Measurements from ENCODE around the gene HS3ST3B1.

HS3ST3B1 gene

DNA sequence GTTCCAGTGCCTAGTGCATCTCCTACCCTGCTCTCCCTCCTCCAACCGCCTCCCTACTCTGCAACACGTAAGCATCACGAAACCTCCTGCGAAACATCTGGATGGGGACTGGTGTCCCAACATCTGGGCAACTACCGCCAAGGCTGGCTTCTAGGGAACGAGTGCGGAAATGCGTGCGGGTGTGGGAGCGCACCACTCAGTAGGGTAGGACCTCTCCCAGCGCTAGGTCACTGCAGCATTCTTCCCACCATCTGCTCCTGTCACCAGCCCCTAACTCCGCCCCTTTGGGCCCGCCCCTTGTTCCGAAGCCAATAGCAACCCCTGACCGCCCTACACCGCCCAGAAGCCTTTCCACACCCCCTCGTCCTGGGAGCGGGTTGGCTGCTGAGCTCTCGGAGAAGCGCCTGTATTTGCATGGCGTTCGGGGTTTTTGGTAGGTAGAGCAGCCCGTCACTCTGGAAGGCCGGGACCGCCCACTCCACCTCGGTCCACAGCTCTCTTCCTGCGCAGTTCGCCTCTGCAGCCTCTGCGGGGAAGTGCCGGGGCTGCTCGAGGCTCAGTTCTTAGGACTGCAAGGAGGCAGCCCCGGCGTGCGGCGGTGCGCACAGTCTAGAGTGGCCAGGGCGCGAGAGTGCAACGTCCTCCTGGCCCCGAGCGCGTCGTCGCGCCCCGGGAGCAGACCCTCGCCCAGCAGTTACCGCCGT is at the start of gene HS3ST3B1:
HS3ST3B1 (plus strand) TSS at position 507 of the 704 bp plus-strand sequence. CDS start 438 bp downstream, outside the sequence.
- TF ChIP-seq, protein P1, sequence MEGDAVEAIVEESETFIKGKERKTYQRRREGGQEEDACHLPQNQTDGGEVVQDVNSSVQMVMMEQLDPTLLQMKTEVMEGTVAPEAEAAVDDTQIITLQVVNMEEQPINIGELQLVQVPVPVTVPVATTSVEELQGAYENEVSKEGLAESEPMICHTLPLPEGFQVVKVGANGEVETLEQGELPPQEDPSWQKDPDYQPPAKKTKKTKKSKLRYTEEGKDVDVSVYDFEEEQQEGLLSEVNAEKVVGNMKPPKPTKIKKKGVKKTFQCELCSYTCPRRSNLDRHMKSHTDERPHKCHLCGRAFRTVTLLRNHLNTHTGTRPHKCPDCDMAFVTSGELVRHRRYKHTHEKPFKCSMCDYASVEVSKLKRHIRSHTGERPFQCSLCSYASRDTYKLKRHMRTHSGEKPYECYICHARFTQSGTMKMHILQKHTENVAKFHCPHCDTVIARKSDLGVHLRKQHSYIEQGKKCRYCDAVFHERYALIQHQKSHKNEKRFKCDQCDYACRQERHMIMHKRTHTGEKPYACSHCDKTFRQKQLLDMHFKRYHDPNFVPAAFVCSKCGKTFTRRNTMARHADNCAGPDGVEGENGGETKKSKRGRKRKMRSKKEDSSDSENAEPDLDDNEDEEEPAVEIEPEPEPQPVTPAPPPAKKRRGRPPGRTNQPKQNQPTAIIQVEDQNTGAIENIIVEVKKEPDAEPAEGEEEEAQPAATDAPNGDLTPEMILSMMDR (IDR thresholded peaks at IDR 0.05; ENCODE audit: extremely low read depth, insufficient read depth, missing control alignments), result no peak
- in situ Hi-C loops (cut with MboI; ENCODE audit: low pct_unique_long_range_greater_than_20kb, low sequenced_read_pairs, unreplicated experiment), result loop anchor here (25.0 kb wide), 1 partner anchor 713 kb away; no protein-coding TSS in a partner anchor
- DNase-seq (ENCODE audit: low spot score), result peak; percentile 86

DNA sequence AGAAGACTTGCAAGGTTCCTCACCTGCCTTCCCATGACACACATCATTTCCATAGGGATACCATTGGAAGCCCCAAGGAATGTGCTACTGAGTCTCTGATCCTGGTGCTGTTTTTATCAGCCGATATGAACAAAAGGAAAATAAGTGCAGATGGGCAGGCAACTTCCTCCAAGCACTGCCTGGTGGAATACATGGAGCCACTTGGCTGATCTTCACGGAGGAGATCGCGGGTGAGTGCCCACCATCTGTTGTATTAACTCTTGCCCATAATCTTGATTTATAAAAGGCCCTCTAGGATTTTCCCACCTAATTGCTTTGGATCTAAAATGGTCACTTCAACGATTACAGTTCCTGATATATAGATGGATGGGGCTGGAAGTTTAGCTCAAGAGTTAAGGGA is 39.5 kb upstream of the HS3ST3B1 start:
- TF ChIP-seq, protein P1 (IDR thresholded peaks at IDR 0.05; ENCODE audit: extremely low read depth, insufficient read depth, missing control alignments), result no peak
- DNase-seq (ENCODE audit: low spot score), result no peak
- in situ Hi-C loops (cut with MboI; ENCODE audit: low pct_unique_long_range_greater_than_20kb, low sequenced_read_pairs, unreplicated experiment), result no loop called here

DNA sequence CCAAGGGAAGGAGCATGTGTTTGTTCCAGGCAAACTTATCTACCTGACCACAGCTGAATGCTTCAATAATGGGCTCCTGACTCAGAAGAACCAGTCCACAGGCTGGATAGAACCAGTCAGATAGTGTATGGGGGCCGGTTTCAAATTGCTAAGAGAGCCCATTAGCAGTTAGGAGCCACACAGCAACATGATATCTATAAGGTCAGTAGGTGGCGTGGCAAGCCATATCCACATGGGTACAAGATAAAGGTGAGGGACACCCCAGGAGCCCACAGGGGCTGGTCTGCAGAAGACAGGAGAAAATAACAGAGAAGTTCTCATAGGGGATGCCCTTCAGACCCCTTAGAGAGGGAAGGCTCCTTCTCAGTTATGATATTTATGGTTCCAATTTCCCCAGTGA is 32.6 kb upstream of the HS3ST3B1 start:
- no peak for DNase-seq (ENCODE audit: low spot score)
- TF ChIP-seq, protein P1 (IDR thresholded peaks at IDR 0.05; ENCODE audit: extremely low read depth, insufficient read depth, missing control alignments), result no peak
- in situ Hi-C loops (cut with MboI; ENCODE audit: low pct_unique_long_range_greater_than_20kb, low sequenced_read_pairs, unreplicated experiment), result no loop called here

DNA sequence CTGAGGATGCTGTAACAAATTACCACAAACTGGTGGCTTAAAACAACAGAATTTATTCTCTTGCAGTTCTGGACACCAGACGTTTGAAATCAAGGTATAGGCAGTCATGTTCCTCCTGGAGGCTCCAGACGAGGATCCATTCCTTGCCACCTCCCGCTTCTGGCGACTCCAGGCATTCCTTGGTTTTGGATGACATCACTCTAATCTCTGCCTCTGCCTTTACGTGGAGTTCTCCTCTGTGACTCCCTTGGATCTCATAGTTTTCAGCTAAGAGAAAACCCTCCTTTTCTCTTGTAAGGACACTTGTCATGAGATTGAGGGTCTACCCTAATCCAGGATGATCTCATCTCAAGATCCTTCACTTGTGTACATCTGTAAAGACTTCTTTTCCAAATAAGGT is 31.4 kb upstream of the HS3ST3B1 start:
- no peak for DNase-seq (ENCODE audit: low spot score)
- TF ChIP-seq, protein P1 (IDR thresholded peaks at IDR 0.05; ENCODE audit: extremely low read depth, insufficient read depth, missing control alignments), result no peak
- in situ Hi-C loops (cut with MboI; ENCODE audit: low pct_unique_long_range_greater_than_20kb, low sequenced_read_pairs, unreplicated experiment), result no loop called here

DNA sequence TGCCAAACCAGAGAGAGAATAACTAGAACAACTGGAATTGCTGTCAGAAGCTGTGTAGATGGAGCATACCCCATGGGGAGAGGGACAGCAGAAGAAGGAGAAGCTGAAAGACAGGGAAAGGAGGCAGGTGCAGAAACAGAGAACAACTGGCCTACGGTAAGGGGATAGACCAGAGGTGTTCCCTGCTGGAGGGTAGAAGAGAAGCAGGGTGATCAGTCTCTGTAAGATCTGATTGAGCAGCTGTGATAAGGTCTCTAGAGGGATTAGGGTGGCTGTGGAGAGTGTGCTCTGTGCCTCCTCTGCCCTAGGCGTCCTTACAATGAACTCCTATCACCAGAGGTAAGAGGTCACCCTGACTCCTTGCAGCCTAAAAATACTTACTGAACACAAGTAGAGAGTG is 30.4 kb upstream of the HS3ST3B1 start:
- TF ChIP-seq, protein P1 (IDR thresholded peaks at IDR 0.05; ENCODE audit: extremely low read depth, insufficient read depth, missing control alignments), result no peak
- in situ Hi-C loops (cut with MboI; ENCODE audit: low pct_unique_long_range_greater_than_20kb, low sequenced_read_pairs, unreplicated experiment), result no loop called here
- no peak for DNase-seq (ENCODE audit: low spot score)

GRCh38 chr17:14276535-14277250 is 24.2 kb upstream of the HS3ST3B1 start:
- TF ChIP-seq, protein P1 (IDR thresholded peaks at IDR 0.05; ENCODE audit: extremely low read depth, insufficient read depth, missing control alignments), result no peak
- in situ Hi-C loops (cut with MboI; ENCODE audit: low pct_unique_long_range_greater_than_20kb, low sequenced_read_pairs, unreplicated experiment), result no loop called here
- DNase-seq (ENCODE audit: low spot score), result no peak
